ENCODE measurements around the gene FLOT1. TPM values are rescaled to one million over a fixed set of nuclear protein-coding genes. Genes with fewer than 3 reads are reported as not detected.

FLOT1 gene
- total and polyA plus RNA-seq, 9 of the 15 experiments (the other 6 are each of a cell fraction or from before 2014, with no cell fraction given), result 11.7 to 149 (median 118) TPM

DNA sequence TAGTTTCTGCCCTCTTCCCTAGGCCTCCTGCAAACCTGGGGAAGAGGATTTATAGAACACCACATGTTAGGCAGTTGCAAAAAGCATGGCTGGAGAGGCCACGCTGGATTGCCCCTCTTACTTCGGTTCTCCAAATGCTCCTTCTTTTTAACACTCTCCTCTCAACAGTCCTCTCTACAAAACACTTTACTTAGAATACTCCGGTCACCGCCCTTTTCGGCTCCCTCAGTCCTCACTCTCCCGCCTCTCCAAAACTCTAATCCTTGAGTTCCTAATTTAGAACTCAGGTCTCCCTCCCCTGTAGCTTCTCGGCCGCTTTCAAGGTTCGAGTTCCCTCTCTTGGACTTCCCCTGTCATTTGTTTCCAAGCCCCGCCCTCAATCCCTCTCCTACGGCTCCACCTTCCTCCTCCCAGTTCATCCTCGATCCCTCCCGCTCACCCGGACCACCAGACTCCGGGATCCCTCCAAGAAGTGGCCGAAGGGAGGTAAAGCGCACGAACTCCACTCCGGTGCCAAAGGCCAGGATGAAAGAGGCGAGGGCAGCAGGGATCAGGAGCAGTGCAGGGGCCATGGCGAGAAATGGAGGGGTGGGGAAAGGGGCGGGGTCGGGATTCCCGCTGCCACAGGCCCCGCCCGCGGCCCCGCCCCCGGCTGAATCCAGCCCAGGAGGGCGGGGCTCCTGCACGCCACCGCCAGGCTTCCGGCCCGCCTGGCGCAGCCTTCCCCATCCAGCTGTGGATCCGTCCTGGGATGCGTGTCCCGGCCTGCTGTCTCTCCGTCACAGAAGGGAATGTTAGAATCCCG is 51.9 kb downstream of the FLOT1 start, which contains the start of gene NRM (continued):
- TF ChIP-seq, protein P1, sequence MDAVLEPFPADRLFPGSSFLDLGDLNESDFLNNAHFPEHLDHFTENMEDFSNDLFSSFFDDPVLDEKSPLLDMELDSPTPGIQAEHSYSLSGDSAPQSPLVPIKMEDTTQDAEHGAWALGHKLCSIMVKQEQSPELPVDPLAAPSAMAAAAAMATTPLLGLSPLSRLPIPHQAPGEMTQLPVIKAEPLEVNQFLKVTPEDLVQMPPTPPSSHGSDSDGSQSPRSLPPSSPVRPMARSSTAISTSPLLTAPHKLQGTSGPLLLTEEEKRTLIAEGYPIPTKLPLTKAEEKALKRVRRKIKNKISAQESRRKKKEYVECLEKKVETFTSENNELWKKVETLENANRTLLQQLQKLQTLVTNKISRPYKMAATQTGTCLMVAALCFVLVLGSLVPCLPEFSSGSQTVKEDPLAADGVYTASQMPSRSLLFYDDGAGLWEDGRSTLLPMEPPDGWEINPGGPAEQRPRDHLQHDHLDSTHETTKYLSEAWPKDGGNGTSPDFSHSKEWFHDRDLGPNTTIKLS (IDR thresholded peaks at IDR 0.05; ENCODE audit: borderline replicate concordance, low read depth), result 0 out of 2 replicates have a peak, but pooled peaks have one; percentile 13
- peak; percentile 86 for TF ChIP-seq CXXC5 (CRISPR knock-in tag; IDR thresholded peaks at IDR 0.05)
- TF ChIP-seq, protein P2, sequence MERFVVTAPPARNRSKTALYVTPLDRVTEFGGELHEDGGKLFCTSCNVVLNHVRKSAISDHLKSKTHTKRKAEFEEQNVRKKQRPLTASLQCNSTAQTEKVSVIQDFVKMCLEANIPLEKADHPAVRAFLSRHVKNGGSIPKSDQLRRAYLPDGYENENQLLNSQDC (CRISPR knock-in tag; IDR thresholded peaks at IDR 0.05), result no peak
- peak in 1 of 2 experiments; percentile 84; a peak in 2 of 4 replicates for TF ChIP-seq HDAC1 (IDR thresholded peaks at IDR 0.05)
- TF ChIP-seq, protein P3, sequence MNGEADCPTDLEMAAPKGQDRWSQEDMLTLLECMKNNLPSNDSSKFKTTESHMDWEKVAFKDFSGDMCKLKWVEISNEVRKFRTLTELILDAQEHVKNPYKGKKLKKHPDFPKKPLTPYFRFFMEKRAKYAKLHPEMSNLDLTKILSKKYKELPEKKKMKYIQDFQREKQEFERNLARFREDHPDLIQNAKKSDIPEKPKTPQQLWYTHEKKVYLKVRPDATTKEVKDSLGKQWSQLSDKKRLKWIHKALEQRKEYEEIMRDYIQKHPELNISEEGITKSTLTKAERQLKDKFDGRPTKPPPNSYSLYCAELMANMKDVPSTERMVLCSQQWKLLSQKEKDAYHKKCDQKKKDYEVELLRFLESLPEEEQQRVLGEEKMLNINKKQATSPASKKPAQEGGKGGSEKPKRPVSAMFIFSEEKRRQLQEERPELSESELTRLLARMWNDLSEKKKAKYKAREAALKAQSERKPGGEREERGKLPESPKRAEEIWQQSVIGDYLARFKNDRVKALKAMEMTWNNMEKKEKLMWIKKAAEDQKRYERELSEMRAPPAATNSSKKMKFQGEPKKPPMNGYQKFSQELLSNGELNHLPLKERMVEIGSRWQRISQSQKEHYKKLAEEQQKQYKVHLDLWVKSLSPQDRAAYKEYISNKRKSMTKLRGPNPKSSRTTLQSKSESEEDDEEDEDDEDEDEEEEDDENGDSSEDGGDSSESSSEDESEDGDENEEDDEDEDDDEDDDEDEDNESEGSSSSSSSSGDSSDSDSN (IDR thresholded peaks at IDR 0.05; ENCODE audit: borderline replicate concordance in 1 of 2, low read depth in 2 of 2, low read length in 2 of 2), result 0 out of 4 replicates have a peak, but pooled peaks of 1 of the 2 experiments have one; percentile 33
- TF ChIP-seq, protein P4, sequence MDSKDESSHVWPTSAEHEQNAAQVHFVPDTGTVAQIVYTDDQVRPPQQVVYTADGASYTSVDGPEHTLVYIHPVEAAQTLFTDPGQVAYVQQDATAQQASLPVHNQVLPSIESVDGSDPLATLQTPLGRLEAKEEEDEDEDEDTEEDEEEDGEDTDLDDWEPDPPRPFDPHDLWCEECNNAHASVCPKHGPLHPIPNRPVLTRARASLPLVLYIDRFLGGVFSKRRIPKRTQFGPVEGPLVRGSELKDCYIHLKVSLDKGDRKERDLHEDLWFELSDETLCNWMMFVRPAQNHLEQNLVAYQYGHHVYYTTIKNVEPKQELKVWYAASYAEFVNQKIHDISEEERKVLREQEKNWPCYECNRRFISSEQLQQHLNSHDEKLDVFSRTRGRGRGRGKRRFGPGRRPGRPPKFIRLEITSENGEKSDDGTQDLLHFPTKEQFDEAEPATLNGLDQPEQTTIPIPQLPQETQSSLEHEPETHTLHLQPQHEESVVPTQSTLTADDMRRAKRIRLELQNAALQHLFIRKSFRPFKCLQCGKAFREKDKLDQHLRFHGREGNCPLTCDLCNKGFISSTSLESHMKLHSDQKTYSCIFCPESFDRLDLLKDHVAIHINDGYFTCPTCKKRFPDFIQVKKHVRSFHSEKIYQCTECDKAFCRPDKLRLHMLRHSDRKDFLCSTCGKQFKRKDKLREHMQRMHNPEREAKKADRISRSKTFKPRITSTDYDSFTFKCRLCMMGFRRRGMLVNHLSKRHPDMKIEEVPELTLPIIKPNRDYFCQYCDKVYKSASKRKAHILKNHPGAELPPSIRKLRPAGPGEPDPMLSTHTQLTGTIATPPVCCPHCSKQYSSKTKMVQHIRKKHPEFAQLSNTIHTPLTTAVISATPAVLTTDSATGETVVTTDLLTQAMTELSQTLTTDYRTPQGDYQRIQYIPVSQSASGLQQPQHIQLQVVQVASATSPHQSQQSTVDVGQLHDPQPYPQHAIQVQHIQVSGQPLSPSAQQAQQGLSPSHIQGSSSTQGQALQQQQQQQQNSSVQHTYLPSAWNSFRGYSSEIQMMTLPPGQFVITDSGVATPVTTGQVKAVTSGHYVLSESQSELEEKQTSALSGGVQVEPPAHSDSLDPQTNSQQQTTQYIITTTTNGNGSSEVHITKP (IDR thresholded peaks at IDR 0.05; ENCODE audit: partially characterized antibody), result peak; percentile 48
- TF ChIP-seq SMARCA4 (IDR thresholded peaks at IDR 0.05), result peak; percentile 42
- TF ChIP-seq, protein P5, sequence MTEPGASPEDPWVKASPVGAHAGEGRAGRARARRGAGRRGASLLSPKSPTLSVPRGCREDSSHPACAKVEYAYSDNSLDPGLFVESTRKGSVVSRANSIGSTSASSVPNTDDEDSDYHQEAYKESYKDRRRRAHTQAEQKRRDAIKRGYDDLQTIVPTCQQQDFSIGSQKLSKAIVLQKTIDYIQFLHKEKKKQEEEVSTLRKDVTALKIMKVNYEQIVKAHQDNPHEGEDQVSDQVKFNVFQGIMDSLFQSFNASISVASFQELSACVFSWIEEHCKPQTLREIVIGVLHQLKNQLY (CRISPR knock-in tag; conservative IDR thresholded peaks at IDR 0.05), result 0 out of 4 replicates have a peak, but pooled peaks of 1 of the 2 experiments have one; percentile 36
- no peak for TF ChIP-seq CEBPB (tag; IDR thresholded peaks at IDR 0.05)
- TF ChIP-seq ELF4 (CRISPR knock-in tag; IDR thresholded peaks at IDR 0.05), result 0 out of 2 replicates have a peak, but pooled peaks have one; percentile 51
- TF ChIP-seq RAD51 (IDR thresholded peaks at IDR 0.05; ENCODE audit: borderline replicate concordance, low read depth), result no peak
- TF ChIP-seq ASH1L (IDR thresholded peaks at IDR 0.05; ENCODE audit: borderline replicate concordance, low read depth, partially characterized antibody), result no peak
- TF ChIP-seq NELFE (IDR thresholded peaks at IDR 0.05; ENCODE audit: insufficient read depth, insufficient read length), result no peak
- no peak for TF ChIP-seq SIX5 (IDR thresholded peaks at IDR 0.05; ENCODE audit: borderline replicate concordance in 1 of 2, insufficient read depth in 1 of 2, low read depth in 1 of 2, low read length in 2 of 2)
